Stimulated activated CD8-positive, alpha-beta memory T cell treated with anti-CD3 and anti-CD28 coated beads, Interleukin-7, amount 100 ng/mL, for 24 hours (primary cell): ENCODE data around the gene ABCG2.
"Not testable (repeated sequence)": the region's sequence is repeated elsewhere in the genome, so short reads cannot be mapped to it uniquely, and the experiment has no call there.

Source experiments
- DNase-seq: peaks from one replicate; pipeline ENCODE4 v3.0.0-alpha.2; 2020; ENCODE audit warnings: low read depth

ABCG2 gene

GRCh38 chr4:88112856-88113255 lies 45.6 kb downstream of the ABCG2 start:
- no peak for DNase-seq

DNA sequence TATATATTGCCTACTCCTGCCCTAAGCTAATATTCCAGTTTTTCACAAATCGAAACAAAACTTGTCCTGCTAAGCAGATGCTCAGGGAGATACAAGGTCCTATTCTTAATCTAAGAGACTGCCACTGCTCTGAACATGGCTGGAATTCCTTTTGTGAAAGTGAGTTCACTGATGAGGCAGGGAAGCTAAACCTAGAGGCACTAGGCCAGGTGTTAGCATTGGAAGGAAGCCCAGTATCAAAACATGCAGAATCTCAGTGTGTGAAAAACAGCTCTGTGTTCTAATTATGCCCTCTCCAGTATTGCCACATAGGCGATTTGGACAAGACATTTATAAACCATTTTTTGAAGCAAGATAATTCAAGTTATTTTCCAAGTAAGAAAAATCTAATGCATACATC lies 47.6 kb downstream of the ABCG2 start:
- no peak for DNase-seq

GRCh38 chr4:88109123-88109881 lies 49.1 kb downstream of the ABCG2 start:
- DNase-seq, result no peak

DNA sequence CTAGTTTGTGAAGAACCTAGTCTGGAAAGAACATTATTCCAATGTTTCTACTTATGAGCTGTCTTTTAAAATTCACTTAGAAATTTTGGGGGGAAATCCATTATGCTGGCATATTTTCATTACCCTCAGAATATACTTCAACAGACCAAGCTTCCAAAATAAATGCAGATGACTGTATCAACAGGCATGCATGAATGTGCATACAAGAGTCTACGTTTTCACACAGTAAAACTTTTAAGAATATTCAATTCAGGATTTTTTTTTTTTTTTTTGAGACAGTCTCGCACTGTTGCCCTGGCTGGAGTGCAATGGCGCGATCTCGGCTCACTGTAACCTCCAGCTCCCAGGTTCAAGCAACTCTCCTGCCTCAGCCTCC lies 49.7 kb downstream of the ABCG2 start:
- DNase-seq, result no peak

DNA sequence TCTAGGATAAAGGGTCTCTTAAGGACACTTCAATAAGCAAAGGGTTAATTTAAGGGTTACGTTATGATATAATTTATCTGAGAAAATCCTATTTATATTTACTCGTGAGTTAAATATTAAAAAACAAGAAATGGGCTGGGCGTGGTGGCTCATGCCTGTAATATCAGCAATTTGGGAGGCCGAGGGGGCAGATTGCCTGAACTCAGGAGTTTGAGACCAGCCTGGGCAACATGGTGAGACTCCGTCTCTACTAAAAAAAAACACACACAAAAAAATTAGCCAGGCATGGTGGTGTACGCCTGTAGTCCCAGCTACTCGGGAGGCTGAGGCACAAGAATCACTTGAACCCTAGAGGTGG lies 50.4 kb downstream of the ABCG2 start:
- not testable (repeated sequence) for DNase-seq

- no peak for DNase-seq
These were observed 50.9 kb downstream of the ABCG2 start for GRCh38 chr4:88107406-88108107.

DNA sequence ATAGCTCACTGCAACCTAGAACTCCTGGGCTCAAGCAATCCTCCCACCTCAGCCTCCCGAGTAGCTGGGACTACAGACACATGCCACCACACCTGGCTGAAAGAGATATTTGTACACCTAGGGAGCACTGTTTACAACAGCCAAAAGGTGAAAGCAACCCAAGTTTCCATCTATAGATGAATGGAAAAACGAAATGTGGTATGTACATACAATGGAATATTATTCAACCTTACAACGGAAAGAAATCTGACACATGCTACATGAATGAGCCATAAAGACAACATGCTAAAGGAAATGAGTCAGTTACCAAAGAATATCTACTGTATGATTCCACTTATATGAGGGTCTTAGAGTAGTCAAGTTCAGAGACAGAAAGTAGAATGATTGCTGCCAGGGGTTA lies 52.2 kb downstream of the ABCG2 start:
- DNase-seq, result no peak

DNA sequence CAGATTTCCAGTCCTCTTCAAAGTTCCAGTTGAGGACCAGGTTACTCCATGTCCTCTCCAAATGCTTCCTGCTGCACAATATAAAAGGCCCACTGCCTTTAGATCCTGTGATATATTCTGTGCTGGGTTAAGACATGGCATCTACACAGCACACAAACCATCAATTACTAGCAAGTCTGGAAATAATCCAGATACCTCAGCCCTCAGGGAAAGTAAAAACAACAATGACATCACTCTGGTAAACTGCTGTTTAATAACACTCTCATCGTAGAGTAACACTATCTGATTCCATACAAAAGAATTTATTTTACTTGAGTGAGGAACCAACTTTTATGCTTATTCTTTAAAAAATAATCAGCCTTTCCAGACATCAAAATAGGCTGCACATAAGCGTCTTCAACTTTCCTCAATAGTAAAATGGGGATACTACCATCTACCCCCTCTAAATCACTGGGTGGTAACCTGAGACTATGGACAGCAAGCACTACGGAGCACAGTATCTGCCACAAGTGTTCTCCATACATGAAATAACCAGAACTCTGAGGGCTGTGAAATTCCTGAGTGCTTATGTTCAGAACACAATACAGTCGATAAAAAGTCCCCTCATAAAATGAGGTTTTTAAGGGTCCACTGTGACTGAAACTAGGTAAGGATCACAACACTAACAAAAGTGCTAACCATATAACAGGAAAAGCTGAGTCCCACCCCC lies 53.4 kb downstream of the ABCG2 start:
- no peak for DNase-seq

GRCh38 chr4:88102026-88102425 lies 56.4 kb downstream of the ABCG2 start:
- no peak for DNase-seq

DNA sequence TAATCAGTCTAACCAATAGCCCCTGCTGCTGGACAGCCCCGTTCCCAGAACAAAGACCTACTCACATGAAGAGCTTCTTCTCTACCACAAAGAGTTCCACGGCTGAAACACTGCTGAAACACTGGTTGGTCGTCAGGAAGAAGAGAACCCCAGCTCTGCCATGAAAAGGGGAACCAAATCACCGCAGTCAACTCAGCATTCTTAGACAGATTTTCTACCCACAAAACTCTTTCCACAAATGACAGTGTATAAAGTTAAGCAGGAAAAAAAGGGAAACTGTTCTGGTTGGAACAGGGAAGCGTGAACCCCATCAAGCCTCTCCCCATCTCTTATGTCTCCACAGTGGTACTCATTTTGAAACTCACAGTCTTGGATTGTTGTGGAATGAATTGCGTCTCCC lies 57.3 kb downstream of the ABCG2 start:
- no peak for DNase-seq

- no peak for DNase-seq
These were observed 59.3 kb downstream of the ABCG2 start for GRCh38 chr4:88098993-88099752.

DNA sequence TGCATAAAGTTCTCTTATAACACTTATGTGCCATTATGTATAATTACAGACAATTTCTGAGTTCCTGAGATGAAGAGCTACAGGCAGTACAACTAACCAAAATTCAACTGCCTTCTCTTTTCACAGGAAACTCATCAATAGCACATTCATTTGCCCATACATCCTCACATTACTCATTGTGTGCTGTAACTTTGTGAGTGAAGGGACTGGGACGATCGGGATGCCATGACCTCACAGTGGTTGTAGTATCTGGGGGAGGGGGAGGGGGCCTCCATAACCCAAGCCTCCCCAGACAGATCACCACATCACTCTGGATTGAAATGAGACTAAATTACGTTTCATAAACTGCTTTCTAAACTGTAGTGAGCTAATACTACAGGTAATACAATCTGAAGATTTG lies 60.7 kb downstream of the ABCG2 start:
- DNase-seq, result no peak

DNA sequence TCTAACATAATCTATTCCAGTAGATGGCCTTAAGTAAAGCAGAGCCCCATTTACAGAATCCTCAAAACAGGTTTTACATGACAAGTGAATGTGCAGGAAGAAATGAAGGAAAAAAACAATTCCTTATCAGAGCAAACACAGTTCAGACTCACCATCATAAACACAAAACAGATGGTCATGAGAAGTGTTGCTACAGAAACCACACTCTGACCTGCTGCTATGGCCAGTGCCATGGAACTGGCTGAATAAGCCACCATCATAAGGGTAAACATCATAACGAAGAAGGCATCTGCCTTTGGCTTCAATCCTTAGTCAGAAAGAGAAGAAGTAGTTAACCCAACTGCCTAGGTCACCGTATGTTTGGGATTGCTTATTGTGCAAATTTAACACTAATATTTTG lies 61.1 kb downstream of the ABCG2 start:
- no peak for DNase-seq

GRCh38 chr4:88093874-88094273 lies 64.6 kb downstream of the ABCG2 start:
- DNase-seq, result no peak

GRCh38 chr4:88091378-88091777 lies 67.1 kb downstream of the ABCG2 start:
- DNase-seq, result no peak

- DNase-seq, result no peak
These were observed 67.5 kb downstream of the ABCG2 start for GRCh38 chr4:88090898-88091297.

DNA sequence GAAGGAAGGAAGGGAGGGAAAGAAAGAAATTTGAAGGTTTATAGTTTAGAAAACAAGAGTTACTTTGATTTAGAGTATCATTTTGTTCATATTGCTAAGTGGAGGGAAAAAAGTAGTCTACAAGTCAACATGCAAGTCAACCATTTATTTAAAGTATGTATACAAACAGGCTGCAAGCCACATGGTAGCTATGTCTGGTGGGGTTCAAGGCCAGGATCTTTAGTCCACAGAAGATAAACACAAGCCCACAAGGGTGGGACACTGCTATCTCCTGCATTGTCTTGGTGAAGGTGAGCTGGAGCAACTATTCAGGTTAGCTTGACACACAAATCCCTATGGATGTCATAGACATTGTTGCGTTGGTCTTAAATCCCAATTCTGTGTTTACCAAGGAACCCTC lies 71.4 kb downstream of the ABCG2 start:
- DNase-seq, result no peak

GRCh38 chr4:88080626-88081025 lies 77.8 kb downstream of the ABCG2 start:
- DNase-seq, result no peak

DNA sequence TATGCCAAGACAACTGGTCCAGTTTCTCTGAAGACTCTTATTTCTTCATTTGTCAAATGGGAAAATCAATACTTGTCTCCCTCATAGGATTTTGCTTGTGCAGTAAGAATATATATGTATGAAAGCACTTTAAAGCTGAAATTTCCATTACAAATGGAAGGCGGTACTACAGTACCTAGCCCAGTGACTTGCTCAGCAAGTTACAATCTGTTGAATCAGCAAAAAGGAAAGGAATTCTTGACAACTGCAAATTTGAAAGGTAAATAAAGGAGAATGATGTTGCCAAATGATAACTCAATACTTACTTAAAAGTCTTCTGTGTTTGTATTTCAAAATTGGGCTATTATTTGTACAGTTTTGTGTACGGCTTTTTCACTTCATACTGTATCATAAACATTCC lies 79.9 kb downstream of the ABCG2 start:
- no peak for DNase-seq

DNA sequence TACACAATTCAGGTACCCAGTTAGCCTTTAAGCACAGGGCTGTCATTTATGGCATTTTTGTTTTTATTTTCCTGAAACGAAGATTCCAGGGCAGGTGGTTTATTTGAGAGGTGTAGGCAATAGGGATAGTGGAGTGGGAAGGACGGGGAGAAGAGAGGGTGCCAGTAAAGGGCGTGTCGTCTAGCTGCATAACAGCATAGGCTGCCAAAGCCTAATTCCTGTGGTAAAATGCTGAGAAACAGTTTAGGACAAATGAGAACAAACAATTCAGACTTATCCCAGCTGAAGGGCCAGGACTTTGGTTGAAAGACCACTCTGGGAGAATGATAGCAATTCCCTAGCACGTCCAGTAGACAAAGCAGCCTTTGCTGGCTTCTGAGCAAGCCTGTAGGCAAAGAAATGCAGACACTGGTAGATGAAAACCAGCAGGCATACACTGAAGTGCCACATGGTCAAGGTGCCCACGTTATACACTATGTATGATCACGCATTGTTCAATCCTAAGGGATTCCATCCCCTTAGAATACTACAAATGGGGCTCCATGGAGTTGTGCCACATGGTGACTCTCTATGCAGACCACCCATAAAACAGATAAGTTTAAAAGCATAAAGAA lies 80.4 kb downstream of the ABCG2 start:
- DNase-seq, result no peak

- DNase-seq, result no peak
These were observed 83.1 kb downstream of the ABCG2 start for GRCh38 chr4:88075336-88075735.

- DNase-seq, result no peak
These were observed 88.4 kb downstream of the ABCG2 start for GRCh38 chr4:88070031-88070430.
